GM21576 (cell line): ENCODE data around the gene ARL6IP1.
A peak's percentile ranks its signal among the peaks of the same experiment; 100 is the strongest.
"Not testable (repeated sequence)": the region's sequence is repeated elsewhere in the genome, so short reads cannot be mapped to it uniquely, and the experiment has no call there.

Source experiments
- ATAC-seq: cut with Tn5 transposase; IDR thresholded peaks from one replicate; pipeline ENCODE4 v1.9.1; 2021; ENCODE audit warnings: mild to moderate bottlenecking, moderate library complexity; ENCODE audit not compliant: unreplicated experiment

The ARL6IP1 gene

GRCh38 chr16:18800293-18800692, 1.1 kb downstream of the ARL6IP1 start:
- ATAC-seq = no peak

GRCh38 chr16:18799500-18799899, 1.8 kb downstream of the ARL6IP1 start:
- no peak for ATAC-seq

DNA sequence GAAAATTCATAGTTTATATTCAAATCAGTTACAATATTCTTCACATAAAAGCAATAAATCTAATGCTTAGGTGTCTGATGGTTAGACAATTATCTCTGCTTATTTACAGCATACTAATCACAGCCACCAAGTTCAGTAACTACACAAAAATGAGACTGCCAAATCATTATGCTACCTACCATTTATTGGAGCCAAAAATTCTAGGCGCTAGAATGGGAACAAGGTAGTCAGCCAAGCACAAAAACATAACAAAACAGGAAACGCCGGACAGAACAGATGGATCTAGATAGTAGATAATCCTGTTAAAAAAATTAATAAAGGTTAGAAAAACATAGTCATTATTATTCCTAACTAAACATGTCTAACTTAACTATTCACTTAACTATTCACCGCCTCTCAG, 3.6 kb downstream of the ARL6IP1 start:
- no peak for ATAC-seq

- no peak for ATAC-seq
Observed at GRCh38 chr16:18796377-18796776, 5.0 kb downstream of the ARL6IP1 start.

DNA sequence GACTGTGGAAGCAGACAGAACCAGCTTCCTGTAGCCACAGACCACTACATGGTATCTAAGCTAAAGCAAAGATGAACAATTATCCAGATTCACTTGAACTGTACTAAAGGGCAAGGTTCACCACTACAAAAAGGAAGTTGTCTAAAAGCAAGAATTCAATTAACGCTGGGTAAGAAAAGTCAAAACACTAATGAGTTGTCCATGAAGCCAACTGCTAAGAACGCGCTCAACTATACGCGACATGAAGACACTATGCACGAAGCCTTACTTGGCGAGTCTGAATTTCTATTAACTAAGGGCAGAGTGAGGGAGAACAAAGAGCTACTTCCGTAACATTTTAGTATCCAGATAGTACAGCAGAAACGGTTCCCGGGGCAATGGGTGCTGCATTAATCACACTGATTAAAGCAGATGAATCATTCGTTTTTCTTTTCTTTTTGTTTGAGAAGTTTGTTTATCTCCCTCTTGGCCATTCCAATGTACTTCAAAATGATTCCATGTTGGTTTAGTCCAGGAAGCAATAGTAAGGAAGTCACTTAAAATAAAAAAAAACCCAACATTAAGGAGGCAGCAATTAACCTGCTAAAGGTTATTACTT, 8.4 kb downstream of the ARL6IP1 start:
- no peak for ATAC-seq

DNA sequence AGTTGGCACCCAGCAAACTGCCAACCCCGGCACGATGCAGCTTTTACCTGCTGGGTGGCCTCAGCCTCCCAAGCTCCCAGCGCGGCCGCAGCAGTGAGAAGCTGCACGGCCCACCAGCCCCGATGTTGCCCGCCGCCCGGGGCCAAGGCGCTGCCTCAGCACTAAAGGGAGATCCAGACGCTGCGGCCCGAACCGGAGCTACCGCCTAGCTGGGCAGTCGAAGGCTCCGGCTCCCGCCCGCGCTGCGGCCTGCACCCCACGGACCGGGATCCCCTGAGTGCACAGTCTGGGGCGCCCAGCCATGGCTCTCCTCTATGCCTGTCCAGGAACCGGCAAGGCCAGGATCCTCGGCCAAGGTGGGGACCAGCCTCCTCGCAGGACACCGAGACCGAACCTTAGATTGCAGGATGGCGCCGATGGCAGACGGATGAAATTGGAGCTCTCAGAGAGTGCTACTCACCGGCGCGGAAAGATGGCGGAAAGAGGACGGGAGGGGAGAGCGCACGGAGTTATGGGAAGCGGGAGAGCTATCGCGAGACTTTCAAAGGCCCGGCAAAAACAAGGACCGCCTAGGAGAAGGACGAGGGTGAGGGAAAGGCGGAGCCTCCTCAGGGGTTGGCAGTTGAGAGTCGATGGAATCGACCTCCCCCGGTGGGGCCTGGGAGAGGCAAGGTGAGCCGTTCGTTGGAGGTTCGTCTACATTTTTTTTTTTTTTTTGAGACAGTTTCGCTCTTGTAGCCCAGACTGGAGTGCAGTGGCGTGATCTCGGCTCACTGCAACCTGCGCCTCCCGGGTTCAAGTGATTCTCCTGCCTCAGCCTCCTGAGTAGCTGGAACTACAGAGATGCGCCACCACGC, 11.3 kb downstream of the ARL6IP1 start, which contains the start of gene RPS15A:
TSS of gene RPS15A (minus strand) at position 485 of the 857 bp plus-strand sequence. CDS start 1,221 bp downstream, outside the sequence.
- ATAC-seq = peak; percentile 85

DNA sequence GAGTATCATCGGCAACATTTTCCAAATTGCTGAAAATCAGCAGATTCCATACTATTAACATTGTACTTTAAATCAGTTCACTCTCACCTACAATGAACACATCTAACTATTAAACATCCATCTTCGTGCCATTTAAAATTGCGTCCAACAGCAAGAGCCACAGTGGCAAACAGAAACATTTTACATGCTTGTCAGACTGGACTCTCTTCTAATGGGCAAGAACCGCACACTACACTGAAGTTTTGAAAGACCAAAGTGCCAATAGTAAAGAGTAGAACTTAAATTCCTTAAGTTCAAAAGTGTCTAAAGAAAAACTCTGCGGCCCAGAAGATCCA, 11.9 kb downstream of the ARL6IP1 start:
- ATAC-seq = no peak

- no peak for ATAC-seq
Observed at GRCh38 chr16:18788828-18789514, 12.4 kb downstream of the ARL6IP1 start.

GRCh38 chr16:18784917-18785623, 16.3 kb downstream of the ARL6IP1 start:
- ATAC-seq = no peak

DNA sequence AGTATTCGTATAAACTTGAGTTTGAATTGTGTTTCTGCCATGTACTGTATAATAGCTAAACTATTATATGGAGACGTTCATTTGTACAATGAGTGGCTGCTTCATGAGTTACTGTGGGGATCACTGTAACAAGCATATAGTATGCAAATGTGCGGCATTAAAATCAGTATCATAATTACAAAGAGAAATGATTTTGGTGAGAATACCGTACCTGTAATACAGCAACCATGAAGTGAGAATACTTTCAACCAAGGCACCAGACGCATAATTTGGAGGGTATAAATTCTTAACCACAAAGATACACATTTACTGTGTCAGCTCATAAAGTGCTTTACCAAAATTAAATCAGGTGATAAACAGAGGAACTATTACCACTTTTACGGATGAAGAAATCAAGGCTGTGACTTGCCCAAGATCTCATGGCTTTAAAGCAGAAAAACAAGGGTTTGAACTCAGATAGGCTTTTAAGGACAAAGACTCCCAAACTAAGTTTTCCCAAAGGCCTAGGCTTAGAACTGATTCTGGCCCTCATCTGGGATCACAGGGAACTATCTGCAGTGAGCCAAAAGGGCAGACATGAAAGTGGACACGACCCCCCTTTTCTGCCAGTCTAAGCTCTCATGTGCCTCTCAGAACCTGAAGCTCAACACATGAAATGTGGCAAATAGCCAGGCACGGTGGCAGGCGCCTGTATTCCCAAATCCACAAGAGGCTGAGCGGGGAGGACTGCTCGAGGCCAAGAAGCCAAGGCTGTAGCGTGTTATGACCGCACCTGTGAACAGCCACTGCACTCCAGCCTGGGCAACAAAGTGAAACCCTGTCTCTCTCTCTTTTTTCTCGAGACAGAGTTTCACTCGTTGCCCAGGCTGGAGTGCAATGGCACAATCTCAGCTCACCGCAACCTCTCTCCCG, 17.7 kb downstream of the ARL6IP1 start:
- no peak for ATAC-seq

- no peak for ATAC-seq
Observed at GRCh38 chr16:18782697-18783429, 18.5 kb downstream of the ARL6IP1 start.

DNA sequence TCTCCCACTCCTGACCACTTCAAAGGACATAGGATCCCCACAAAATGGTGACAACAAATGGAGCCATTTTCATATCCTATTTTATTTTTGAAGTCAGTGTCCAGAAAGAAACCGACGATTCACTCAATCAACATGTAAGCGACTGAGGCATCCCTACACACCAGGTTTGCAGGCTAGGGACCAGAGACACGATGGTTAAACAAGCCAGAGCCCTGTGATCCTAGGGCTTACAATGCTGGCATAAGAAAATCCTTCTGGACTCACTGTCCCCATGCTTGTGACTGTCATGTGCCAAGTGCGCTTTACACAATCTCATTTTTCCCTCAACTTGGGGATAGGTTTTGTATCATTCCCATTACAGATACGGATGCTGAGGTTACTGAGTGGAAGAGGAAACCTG, 20.1 kb downstream of the ARL6IP1 start:
- ATAC-seq = not testable (repeated sequence)

GRCh38 chr16:18780460-18781026, 20.8 kb downstream of the ARL6IP1 start:
- ATAC-seq = not testable (repeated sequence)

GRCh38 chr16:18777664-18778063, 23.7 kb downstream of the ARL6IP1 start:
- ATAC-seq = not testable (repeated sequence)

- ATAC-seq = not testable (repeated sequence)
Observed at GRCh38 chr16:18776334-18776733, 25.0 kb downstream of the ARL6IP1 start.

- not testable (repeated sequence) for ATAC-seq
Observed at GRCh38 chr16:18774651-18775050, 26.7 kb downstream of the ARL6IP1 start.

- not testable (repeated sequence) for ATAC-seq
Observed at GRCh38 chr16:18772171-18772570, 29.2 kb downstream of the ARL6IP1 start.

- not testable (repeated sequence) for ATAC-seq
Observed at GRCh38 chr16:18770336-18770962, 30.9 kb downstream of the ARL6IP1 start.

GRCh38 chr16:18767217-18767616, 34.1 kb downstream of the ARL6IP1 start:
- peak; percentile 47 for ATAC-seq
